K562 (cell line): ENCODE results near the gene BCAN. TPM values are rescaled to one million over a fixed set of nuclear protein-coding genes. Genes with fewer than 3 reads are reported as not detected.

Experiments
- ADNP ChIP-seq: fragments of 200-800 bp; sonication (Bioruptor generic); IDR thresholded peaks from 2 replicates; pipeline ENCODE4 v1.6.1; 2016; ENCODE audit warnings: missing genetic modification characterization, missing compliant biosample characterization
- ATF1 ChIP-seq, 2 experiments: fragments of 450-650 bp in 1 of 2; IDR thresholded peaks; 2 replicates each; pipeline ENCODE4 v1.6.1; 2016; ENCODE audit warnings: missing compliant biosample characterization in 1 of 2, missing genetic modification characterization in 1 of 2
- CBX5 ChIP-seq: IDR thresholded peaks from 2 replicates; pipeline ENCODE4 v1.6.1; 2014; ENCODE audit warnings: low read depth, borderline replicate concordance
- CEBPG ChIP-seq, 3 experiments: fragments of 200-800 bp in 1 of 3; sonication (Bioruptor generic) in 1 of 3; sonication (generic) in 1 of 3; formaldehyde crosslinking in 1 of 3; IDR thresholded peaks in 2 of 3; conservative IDR thresholded peaks in 1 of 3; 2 replicates each; pipeline versions ENCODE4 v1.6.1 to v1.8.0; 2016 to 2022; ENCODE audit warnings: missing compliant biosample characterization in 2 of 3, missing genetic modification characterization in 2 of 3, mild to moderate bottlenecking in 1 of 3, missing genetic modification reagents in 1 of 3
- DDX20 ChIP-seq: fragments of 450-650 bp; IDR thresholded peaks from 2 replicates; pipeline ENCODE4 v1.6.1; 2016; ENCODE audit warnings: missing genetic modification characterization, low read depth, mild to moderate bottlenecking, missing compliant biosample characterization, moderate library complexity
- DNMT1 ChIP-seq: fragments of 450-650 bp; IDR thresholded peaks from 2 replicates; pipeline ENCODE4 v1.6.1; 2016; ENCODE audit warnings: antibody characterized with exemption, mild to moderate bottlenecking
- MTA1 ChIP-seq: fragments of 450-650 bp; IDR thresholded peaks from 2 replicates; pipeline ENCODE4 v1.6.1; 2017; ENCODE audit warnings: borderline replicate concordance
- NCOA2 ChIP-seq, 2 experiments: fragments of 450-650 bp; IDR thresholded peaks; 2 replicates each; pipeline ENCODE4 v1.6.1; 2018; ENCODE audit warnings: mild to moderate bottlenecking in 2 of 2, moderate library complexity in 1 of 2; ENCODE audit not compliant: partially characterized antibody in 2 of 2
- NFIX ChIP-seq: fragments of 250-450 bp; sonication (Bioruptor Pico); IDR thresholded peaks from 2 replicates; pipeline ENCODE4 v1.4.0; 2020; ENCODE audit warnings: low read depth, mild to moderate bottlenecking, moderate library complexity
- PPARD ChIP-seq: fragments of 250-450 bp; sonication (Bioruptor Pico); IDR thresholded peaks from 2 replicates; pipeline ENCODE4 v1.8.0; 2022; ENCODE audit warnings: inconsistent platforms, mild to moderate bottlenecking, moderate library complexity
- RHOXF2B ChIP-seq: fragments of 250-450 bp; sonication (Bioruptor Pico); conservative IDR thresholded peaks from 2 replicates; pipeline ENCODE4 v1.5.1; 2021
- STAT5B ChIP-seq: fragments of 250-450 bp; sonication (Bioruptor Pico); IDR thresholded peaks from 2 replicates; pipeline ENCODE4 v1.8.0; 2021; ENCODE audit warnings: mild to moderate bottlenecking, inconsistent platforms
- TAF7 ChIP-seq: fragments of 450-650 bp; IDR thresholded peaks from 2 replicates; pipeline ENCODE4 v1.6.1; 2016; ENCODE audit warnings: missing genetic modification characterization, missing compliant biosample characterization
- ZBTB7A ChIP-seq: IDR thresholded peaks from 2 replicates; pipeline ENCODE4 v1.6.1; 2011; ENCODE audit warnings: low read depth, mild to moderate bottlenecking, low read length, moderate library complexity, borderline replicate concordance; ENCODE audit not compliant: control insufficient read depth
- ZNF124 ChIP-seq: sonication (generic); formaldehyde crosslinking; IDR thresholded peaks from 2 replicates; pipeline ENCODE4 v1.8.1; 2022; ENCODE audit warnings: missing genetic modification reagents
- ZNF76 ChIP-seq: fragments of 250-450 bp; sonication (Bioruptor Pico); IDR thresholded peaks from 2 replicates; pipeline ENCODE4 v1.4.0; 2020; ENCODE audit warnings: mild to moderate bottlenecking, moderate library complexity, borderline replicate concordance
- polyA plus RNA-seq, 8 experiments: library from polyadenylated mRNA; depleted of rRNA in 4 of 8; stranded (reverse) in 5 of 8; unstranded in 3 of 8; fragments of >200 nt; fragmentation: Nextera tagmentation in 2 of 8; fragmentation: Illumina TruSeq in 1 of 8; extraction: Ambion mirVana in 2 of 8; extraction: Trizol in 1 of 8; gene quantifications; 2 replicates each; pipeline versions ENCODE4 v1.2.1 to v1.2.3, GENCODE V29; 2011 to 2014; ENCODE audit warnings: inconsistent platforms in 1 of 8, missing spikeins in 1 of 8
- total RNA-seq, 7 experiments: library from RNA; depleted of rRNA in 6 of 7; stranded (reverse); fragments of >200 nt in 6 of 7; fragmentation: Illumina TruSeq in 2 of 7; extraction: Trizol in 2 of 7; gene quantifications; 2 replicates each; pipeline versions ENCODE4 v1.2.1 to v1.2.3, GENCODE V29; 2011 to 2021; ENCODE audit warnings: low replicate concordance in 1 of 7
- TF ChIP-seq, protein P1 (sequence below): fragments of 450-650 bp; formaldehyde crosslinking; IDR thresholded peaks from 2 replicates; pipeline ENCODE4 v1.4.0; 2020; ENCODE audit warnings: mild to moderate bottlenecking, moderate library complexity
- TF ChIP-seq, protein P2 (sequence below): sonication (generic); formaldehyde crosslinking; IDR thresholded peaks from 2 replicates; pipeline ENCODE4 v1.9.0; 2022; ENCODE audit warnings: mild to moderate bottlenecking, missing genetic modification reagents
- TF ChIP-seq, protein P3 (sequence below): fragments of 250-450 bp; sonication (Bioruptor Pico); IDR thresholded peaks from 2 replicates; pipeline ENCODE4 v1.4.0; 2020; ENCODE audit warnings: mild to moderate bottlenecking, moderate library complexity
- TF ChIP-seq, protein P4 (sequence below): fragments of 250-450 bp; sonication (Bioruptor Pico); IDR thresholded peaks from 2 replicates; pipeline ENCODE4 v1.4.0; 2020; ENCODE audit warnings: mild to moderate bottlenecking, moderate library complexity, borderline replicate concordance

Gene BCAN
- total and polyA plus RNA-seq, 9 of the 15 experiments (the other 6 are each of a cell fraction or from before 2014, with no cell fraction given): 0.04 to 0.33 (median 0.14) TPM; not detected in 5

DNA sequence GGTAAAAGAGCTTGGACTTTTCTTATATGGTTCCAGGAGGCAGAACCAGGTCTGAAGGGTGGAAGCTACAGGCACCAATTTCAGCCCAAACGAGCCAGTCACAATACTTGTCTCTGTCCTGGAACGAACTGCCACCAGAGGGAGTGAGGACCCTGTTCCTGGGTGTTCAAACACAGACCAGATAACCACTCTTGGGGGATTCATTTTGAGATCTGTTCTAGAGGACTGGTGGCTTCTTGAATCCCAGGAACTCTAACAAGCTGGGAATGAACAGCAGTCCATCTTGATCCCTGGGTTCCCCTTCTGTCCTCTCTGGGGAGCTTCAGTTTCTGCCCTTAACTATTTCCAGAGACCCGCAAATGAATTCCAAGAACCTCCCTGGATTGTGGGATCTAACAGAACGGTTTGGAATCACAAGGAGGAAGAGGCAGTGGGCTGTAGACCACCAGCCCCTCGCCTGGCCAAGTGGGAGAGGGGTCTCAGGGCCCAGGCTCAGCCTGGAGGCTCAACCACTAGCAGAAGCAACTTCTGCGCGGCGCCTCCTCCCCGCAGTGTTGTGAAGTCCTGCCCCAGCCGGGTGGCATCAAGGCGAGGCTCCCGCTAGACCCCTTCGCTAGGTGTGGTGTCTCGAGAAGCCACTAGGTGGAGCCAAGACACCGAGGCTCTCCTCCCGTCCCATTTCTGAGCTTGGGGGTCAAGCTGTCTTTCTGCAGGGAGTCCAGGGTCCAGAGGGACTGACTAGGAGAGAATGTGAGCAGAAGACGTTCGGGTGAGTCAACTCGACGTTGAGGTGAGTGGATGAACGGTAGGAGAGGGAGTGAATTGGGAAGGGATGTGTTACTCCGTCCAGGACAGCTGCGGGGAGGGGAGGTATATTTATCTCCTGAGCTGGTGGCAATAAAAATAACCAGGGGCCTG is 47.4 kb downstream of the BCAN start (continued):
- no peak for TF ChIP-seq CEBPG (CRISPR knock-in tag; IDR thresholded peaks at IDR 0.05)
- TF ChIP-seq CEBPG (tag; conservative IDR thresholded peaks at IDR 0.05 in 1 of 2, IDR thresholded peaks at IDR 0.05 in 1 of 2): no peak
- no peak for TF ChIP-seq TAF7 (tag)
- TF ChIP-seq DDX20 (tag): no peak
- TF ChIP-seq ATF1 (CRISPR knock-in tag; IDR thresholded peaks at IDR 0.05): no peak
- peak; percentile 29; the same call in 1 of the 2 replicates for TF ChIP-seq ATF1 (tag; IDR thresholded peaks at IDR 0.05)
- no peak for TF ChIP-seq STAT5B
- no peak for TF ChIP-seq MTA1
- no peak for TF ChIP-seq PPARD (CRISPR knock-in tag)
- TF ChIP-seq, protein P1, sequence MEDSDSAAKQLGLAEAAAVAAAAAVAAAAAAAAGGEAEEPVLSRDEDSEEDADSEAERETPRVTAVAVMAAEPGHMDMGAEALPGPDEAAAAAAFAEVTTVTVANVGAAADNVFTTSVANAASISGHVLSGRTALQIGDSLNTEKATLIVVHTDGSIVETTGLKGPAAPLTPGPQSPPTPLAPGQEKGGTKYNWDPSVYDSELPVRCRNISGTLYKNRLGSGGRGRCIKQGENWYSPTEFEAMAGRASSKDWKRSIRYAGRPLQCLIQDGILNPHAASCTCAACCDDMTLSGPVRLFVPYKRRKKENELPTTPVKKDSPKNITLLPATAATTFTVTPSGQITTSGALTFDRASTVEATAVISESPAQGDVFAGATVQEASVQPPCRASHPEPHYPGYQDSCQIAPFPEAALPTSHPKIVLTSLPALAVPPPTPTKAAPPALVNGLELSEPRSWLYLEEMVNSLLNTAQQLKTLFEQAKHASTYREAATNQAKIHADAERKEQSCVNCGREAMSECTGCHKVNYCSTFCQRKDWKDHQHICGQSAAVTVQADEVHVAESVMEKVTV (CRISPR knock-in tag): peak; percentile 92
- no peak for TF ChIP-seq ADNP (tag)
- TF ChIP-seq NCOA2 (IDR thresholded peaks at IDR 0.05; ENCODE audit: partially characterized antibody in 2 of 2): no peak
- TF ChIP-seq, protein P2, sequence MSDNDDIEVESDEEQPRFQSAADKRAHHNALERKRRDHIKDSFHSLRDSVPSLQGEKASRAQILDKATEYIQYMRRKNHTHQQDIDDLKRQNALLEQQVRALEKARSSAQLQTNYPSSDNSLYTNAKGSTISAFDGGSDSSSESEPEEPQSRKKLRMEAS: 0 out of 2 replicates have a peak, but pooled peaks have one; percentile 29
- TF ChIP-seq, protein P3, sequence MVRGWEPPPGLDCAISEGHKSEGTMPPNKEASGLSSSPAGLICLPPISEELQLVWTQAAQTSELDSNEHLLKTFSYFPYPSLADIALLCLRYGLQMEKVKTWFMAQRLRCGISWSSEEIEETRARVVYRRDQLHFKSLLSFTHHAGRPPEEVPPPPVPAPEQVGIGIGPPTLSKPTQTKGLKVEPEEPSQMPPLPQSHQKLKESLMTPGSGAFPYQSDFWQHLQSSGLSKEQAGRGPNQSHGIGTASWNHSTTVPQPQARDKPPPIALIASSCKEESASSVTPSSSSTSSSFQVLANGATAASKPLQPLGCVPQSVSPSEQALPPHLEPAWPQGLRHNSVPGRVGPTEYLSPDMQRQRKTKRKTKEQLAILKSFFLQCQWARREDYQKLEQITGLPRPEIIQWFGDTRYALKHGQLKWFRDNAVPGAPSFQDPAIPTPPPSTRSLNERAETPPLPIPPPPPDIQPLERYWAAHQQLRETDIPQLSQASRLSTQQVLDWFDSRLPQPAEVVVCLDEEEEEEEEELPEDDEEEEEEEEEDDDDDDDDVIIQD (CRISPR knock-in tag): no peak
- TF ChIP-seq ZBTB7A: peak; percentile 79
- TF ChIP-seq CBX5: no peak
- TF ChIP-seq DNMT1: no peak
- TF ChIP-seq, protein P4, sequence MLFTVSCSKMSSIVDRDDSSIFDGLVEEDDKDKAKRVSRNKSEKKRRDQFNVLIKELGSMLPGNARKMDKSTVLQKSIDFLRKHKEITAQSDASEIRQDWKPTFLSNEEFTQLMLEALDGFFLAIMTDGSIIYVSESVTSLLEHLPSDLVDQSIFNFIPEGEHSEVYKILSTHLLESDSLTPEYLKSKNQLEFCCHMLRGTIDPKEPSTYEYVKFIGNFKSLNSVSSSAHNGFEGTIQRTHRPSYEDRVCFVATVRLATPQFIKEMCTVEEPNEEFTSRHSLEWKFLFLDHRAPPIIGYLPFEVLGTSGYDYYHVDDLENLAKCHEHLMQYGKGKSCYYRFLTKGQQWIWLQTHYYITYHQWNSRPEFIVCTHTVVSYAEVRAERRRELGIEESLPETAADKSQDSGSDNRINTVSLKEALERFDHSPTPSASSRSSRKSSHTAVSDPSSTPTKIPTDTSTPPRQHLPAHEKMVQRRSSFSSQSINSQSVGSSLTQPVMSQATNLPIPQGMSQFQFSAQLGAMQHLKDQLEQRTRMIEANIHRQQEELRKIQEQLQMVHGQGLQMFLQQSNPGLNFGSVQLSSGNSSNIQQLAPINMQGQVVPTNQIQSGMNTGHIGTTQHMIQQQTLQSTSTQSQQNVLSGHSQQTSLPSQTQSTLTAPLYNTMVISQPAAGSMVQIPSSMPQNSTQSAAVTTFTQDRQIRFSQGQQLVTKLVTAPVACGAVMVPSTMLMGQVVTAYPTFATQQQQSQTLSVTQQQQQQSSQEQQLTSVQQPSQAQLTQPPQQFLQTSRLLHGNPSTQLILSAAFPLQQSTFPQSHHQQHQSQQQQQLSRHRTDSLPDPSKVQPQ (CRISPR knock-in tag): no peak
- TF ChIP-seq ZNF124 (CRISPR knock-in tag): no peak
- TF ChIP-seq NFIX (CRISPR knock-in tag): no peak
- TF ChIP-seq ZNF76 (CRISPR knock-in tag): no peak
- TF ChIP-seq RHOXF2B (CRISPR knock-in tag): no peak
